Liver (tissue), 9 donors: ENCODE data around the gene CUBN. TPM values are rescaled to one million over a fixed set of nuclear protein-coding genes. Genes with fewer than 3 reads are reported as not detected.

Source experiments
- DNase-seq: peaks from one replicate; pipeline ENCODE4 v3.0.0-alpha.2; 2017; ENCODE audit warnings: low spot score
- H3K27ac ChIP-seq, 2 donors: one replicate each; pipeline ENCODE4 v1.7.0; 2013; ENCODE audit warnings: inconsistent platforms in 2 of 2, low read length in 2 of 2, control low read depth in 1 of 2, low read depth in 1 of 2, mild to moderate bottlenecking in 1 of 2
- H3K27me3 ChIP-seq, 4 donors: one replicate each; pipeline versions ENCODE4 v1.6.1 to v1.7.0; 2013; ENCODE audit warnings: low read length in 3 of 4, inconsistent platforms in 1 of 4, mild to moderate bottlenecking in 1 of 4, moderate library complexity in 1 of 4; ENCODE audit not compliant: control insufficient read depth in 4 of 4, insufficient read depth in 4 of 4
- H3K36me3 ChIP-seq, 4 donors: one replicate each; pipeline versions ENCODE4 v1.6.1 to v1.7.0; 2013; ENCODE audit warnings: low read length in 3 of 4, mild to moderate bottlenecking in 3 of 4, low read depth in 1 of 4, moderate library complexity in 1 of 4; ENCODE audit not compliant: control insufficient read depth in 4 of 4, insufficient read depth in 3 of 4
- H3K4me1 ChIP-seq, 4 donors: one replicate each; pipeline versions ENCODE4 v1.6.1 to v1.7.0; 2013; ENCODE audit warnings: low read length in 3 of 4, mild to moderate bottlenecking in 3 of 4, moderate library complexity in 1 of 4; ENCODE audit not compliant: control insufficient read depth in 4 of 4, insufficient read depth in 4 of 4
- H3K4me3 ChIP-seq, 3 donors: one replicate each; pipeline versions ENCODE4 v1.6.1 to v1.7.0; 2013; ENCODE audit warnings: low read length in 3 of 3, control low read depth in 1 of 3, low read depth in 1 of 3, mild to moderate bottlenecking in 1 of 3
- H3K9ac ChIP-seq, 2 donors: one replicate each; pipeline ENCODE4 v1.7.0; 2013; ENCODE audit warnings: low read length in 2 of 2, mild to moderate bottlenecking in 2 of 2, moderate library complexity in 2 of 2, control low read depth in 1 of 2, low read depth in 1 of 2
- H3K9me3 ChIP-seq, 4 donors: one replicate each; pipeline versions ENCODE4 v1.6.1 to v1.7.0; 2013; ENCODE audit warnings: low read length in 3 of 4; ENCODE audit not compliant: control insufficient read depth in 4 of 4
- ATF3 ChIP-seq: IDR thresholded peaks from 2 replicates; pipeline ENCODE4 v1.6.1; 2016; ENCODE audit warnings: antibody characterized with exemption
- CTCF ChIP-seq: fragments of 150-350 bp; IDR thresholded peaks from 2 replicates; pipeline ENCODE4 v1.5.1; 2017; ENCODE audit warnings: improper control_type of control experiment, low read depth, low read length; ENCODE audit not compliant: missing input control
- EGR1 ChIP-seq, 2 donors: IDR thresholded peaks; 2 replicates each; pipeline ENCODE4 v1.6.1; 2016 to 2018; ENCODE audit warnings: antibody characterized with exemption in 2 of 2, low read depth in 2 of 2
- FOXA1 ChIP-seq: IDR thresholded peaks from 2 replicates; pipeline ENCODE4 v1.6.1; 2016; ENCODE audit warnings: antibody characterized with exemption
- FOXA2 ChIP-seq: IDR thresholded peaks from 2 replicates; pipeline ENCODE4 v1.6.1; 2016; ENCODE audit warnings: antibody characterized with exemption
- GABPA ChIP-seq, 2 donors: IDR thresholded peaks in 1 of 2; conservative IDR thresholded peaks in 1 of 2; 2 replicates each; pipeline ENCODE4 v1.6.1; 2016; ENCODE audit warnings: antibody characterized with exemption in 2 of 2, mild to moderate bottlenecking in 1 of 2, moderate library complexity in 1 of 2
- HNF4A ChIP-seq, 2 donors: conservative IDR thresholded peaks; 2 replicates each; pipeline ENCODE4 v1.6.1; 2016; ENCODE audit warnings: antibody characterized with exemption in 2 of 2, mild to moderate bottlenecking in 2 of 2
- HNF4G ChIP-seq: IDR thresholded peaks from 2 replicates; pipeline ENCODE4 v1.6.1; 2016; ENCODE audit warnings: antibody characterized with exemption
- JUND ChIP-seq, 2 donors: IDR thresholded peaks; 2 replicates each; pipeline ENCODE4 v1.6.1; 2016; ENCODE audit warnings: antibody characterized with exemption in 2 of 2
- MAX ChIP-seq: IDR thresholded peaks from 2 replicates; pipeline ENCODE4 v1.6.1; 2016; ENCODE audit warnings: antibody characterized with exemption
- RAD21 ChIP-seq, 2 donors: IDR thresholded peaks; 2 replicates each; pipeline ENCODE4 v1.6.1; 2016; ENCODE audit warnings: antibody characterized with exemption in 2 of 2, mild to moderate bottlenecking in 2 of 2
- RXRA ChIP-seq, 2 donors: IDR thresholded peaks; 2 replicates each; pipeline ENCODE4 v1.6.1; 2017 to 2018; ENCODE audit warnings: antibody characterized with exemption in 2 of 2, mild to moderate bottlenecking in 1 of 2
- SP1 ChIP-seq: IDR thresholded peaks from 2 replicates; pipeline ENCODE4 v1.6.1; 2018; ENCODE audit warnings: antibody characterized with exemption, mild to moderate bottlenecking
- TAF1 ChIP-seq: conservative IDR thresholded peaks from 2 replicates; pipeline ENCODE4 v1.6.1; 2016; ENCODE audit warnings: antibody characterized with exemption, mild to moderate bottlenecking
- YY1 ChIP-seq: IDR thresholded peaks from 2 replicates; pipeline ENCODE4 v1.6.1; 2016; ENCODE audit warnings: antibody characterized with exemption, mild to moderate bottlenecking
- ZBTB33 ChIP-seq: IDR thresholded peaks from 2 replicates; pipeline ENCODE4 v1.6.1; 2016; ENCODE audit warnings: antibody characterized with exemption
- WGBS: extraction: QIAGEN DNeasy Blood & Tissue Kit; methylation state at CpG from one replicate; pipeline ENCODE4 v1.1.7; 2013; 5-methylcytosine and 5-hydroxymethylcytosine counted together
- polyA plus RNA-seq, 2 donors: library from polyadenylated mRNA; stranded (reverse) in 1 of 2; unstranded in 1 of 2; fragments of 200-250 nt in 1 of 2; fragments of >200 nt in 1 of 2; fragmentation: Nextera tagmentation in 1 of 2; extraction: Ambion mirVana in 1 of 2; gene quantifications; one replicate each; pipeline versions ENCODE4 v1.2.1 to v1.2.3, GENCODE V29; 2013 to 2015
- total RNA-seq, 2 donors: library from RNA; depleted of rRNA; stranded (reverse); fragments of >200 nt; gene quantifications; one replicate each; pipeline ENCODE4 v1.2.3, GENCODE V29; 2014
- donor health status: healthy.
- donor health status: healthy.
- donor health status: healthy.
- donor health status: healthy.
- donor health status: healthy.

The CUBN gene
- total and polyA plus RNA-seq, 4 donors = 0.01 to 0.67 (median 0.30) TPM

GRCh38 chr10:16811765-16812164 is 317.8 kb downstream of the CUBN start:
- TF ChIP-seq YY1 = no peak
- 88% methylated on average over 6 of the region's 6 CpGs for WGBS
- no peak overlapping the region for H3K9ac ChIP-seq
- H3K9me3 ChIP-seq = no peaks in the 10 kb centered on the region
- no peaks in the 10 kb centered on the region for H3K36me3 ChIP-seq
- H3K4me1 ChIP-seq = peaks cover 2 to 7% (median 5%) of the 10 kb centered on the region in 4 donors
- no peak for DNase-seq
- no peak overlapping the region for H3K27ac ChIP-seq
- H3K4me3 ChIP-seq = no peak overlapping the region
- no peaks in the 10 kb centered on the region for H3K27me3 ChIP-seq

GRCh38 chr10:16811292-16811691 is 318.3 kb downstream of the CUBN start:
- Histone ChIP-seq H3K9ac (no peak overlapping the region), H3K4me3 (no peak overlapping the region), H3K9me3 (no peaks in the 10 kb centered on the region), H3K36me3 (no peaks in the 10 kb centered on the region), H3K27me3 (no peaks in the 10 kb centered on the region), H3K27ac (no peak overlapping the region), H3K4me1 (peaks cover 2 to 3% (median 2%) of the 10 kb centered on the region in 4 donors)
- 94% methylated on average over 3 of the region's 3 CpGs for WGBS
- no peak for DNase-seq
- TF ChIP-seq TAF1 = no peak

- Histone ChIP-seq H3K4me3 (no peak overlapping the region), H3K9me3 (no peaks in the 10 kb centered on the region), H3K36me3 (no peaks in the 10 kb centered on the region), H3K4me1 (no peaks in the 10 kb centered on the region), H3K27me3 (no peaks in the 10 kb centered on the region), H3K9ac (no peak overlapping the region), H3K27ac (no peak overlapping the region)
- TF ChIP-seq CTCF (peak; percentile 26), HNF4A (conservative IDR thresholded peaks at IDR 0.05) (no peak), RAD21 (IDR thresholded peaks at IDR 0.05) (peak; percentile 56 to 72), MAX (no peak)
- peak; percentile 67 for DNase-seq
- WGBS = 89% methylated on average over 6 of the region's 6 CpGs
These were observed 320.4 kb downstream of the CUBN start for GRCh38 chr10:16809074-16809718.

GRCh38 chr10:16804123-16804522 is 325.5 kb downstream of the CUBN start:
- no peaks in the 10 kb centered on the region for H3K9me3 ChIP-seq
- DNase-seq = no peak
- no peak overlapping the region for H3K9ac ChIP-seq
- whole genome bisulfite sequencing = 96% methylated on average over 4 of the region's 4 CpGs
- H3K4me1 ChIP-seq = no peaks in the 10 kb centered on the region
- no peak overlapping the region for H3K27ac ChIP-seq
- no peaks in the 10 kb centered on the region for H3K36me3 ChIP-seq
- no peaks in the 10 kb centered on the region for H3K27me3 ChIP-seq
- no peak overlapping the region for H3K4me3 ChIP-seq
- TF ChIP-seq SP1 = no peak
- no peak for TF ChIP-seq JUND (IDR thresholded peaks at IDR 0.05)
- no peak for TF ChIP-seq RAD21 (IDR thresholded peaks at IDR 0.05)
- TF ChIP-seq GABPA (IDR thresholded peaks at IDR 0.05 in 1 of 2, conservative IDR thresholded peaks at IDR 0.05 in 1 of 2) = no peak
- TF ChIP-seq TAF1 = no peak
- no peak for TF ChIP-seq RXRA (IDR thresholded peaks at IDR 0.05)
- TF ChIP-seq ZBTB33 = no peak
- TF ChIP-seq FOXA2 = no peak
- no peak for TF ChIP-seq ATF3
- TF ChIP-seq FOXA1 = no peak
- TF ChIP-seq HNF4A (conservative IDR thresholded peaks at IDR 0.05) = no peak
- no peak for TF ChIP-seq CTCF
- no peak for TF ChIP-seq MAX
- no peak for TF ChIP-seq EGR1 (IDR thresholded peaks at IDR 0.05; ENCODE audit: low read depth in 2 of 2)
- no peak for TF ChIP-seq HNF4G
